Astrocyte of the hippocampus (primary cell): ENCODE results near the gene CCDC13.

ENCODE experiments used
- DNase-seq: peaks from one replicate; pipeline ENCODE4 v3.0.0; 2011; ENCODE audit warnings: low read depth, low spot score

The CCDC13 gene

DNA sequence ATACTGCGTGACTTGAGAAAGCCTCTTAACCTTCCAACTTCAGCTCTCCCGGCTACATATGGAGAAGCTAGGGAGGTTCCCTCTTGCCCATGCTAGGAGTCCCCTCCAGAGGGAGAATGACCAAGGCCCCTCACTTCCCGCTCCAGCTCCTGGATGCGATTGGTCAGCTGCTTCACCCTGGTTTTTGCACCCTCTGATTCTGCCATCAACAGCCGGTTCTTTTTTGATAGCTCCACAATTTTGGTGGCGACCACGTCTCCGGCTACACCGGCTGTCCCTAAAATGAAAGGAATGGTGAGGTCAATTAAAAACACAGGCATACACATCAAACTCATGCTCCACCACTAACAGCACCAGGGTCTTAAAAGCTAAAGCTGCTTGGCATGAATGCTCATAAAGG is 20.6 kb downstream of the CCDC13 start:
- no peak for DNase-seq

GRCh38 chr3:42751609-42752008 is 21.4 kb downstream of the CCDC13 start:
- no peak for DNase-seq

DNA sequence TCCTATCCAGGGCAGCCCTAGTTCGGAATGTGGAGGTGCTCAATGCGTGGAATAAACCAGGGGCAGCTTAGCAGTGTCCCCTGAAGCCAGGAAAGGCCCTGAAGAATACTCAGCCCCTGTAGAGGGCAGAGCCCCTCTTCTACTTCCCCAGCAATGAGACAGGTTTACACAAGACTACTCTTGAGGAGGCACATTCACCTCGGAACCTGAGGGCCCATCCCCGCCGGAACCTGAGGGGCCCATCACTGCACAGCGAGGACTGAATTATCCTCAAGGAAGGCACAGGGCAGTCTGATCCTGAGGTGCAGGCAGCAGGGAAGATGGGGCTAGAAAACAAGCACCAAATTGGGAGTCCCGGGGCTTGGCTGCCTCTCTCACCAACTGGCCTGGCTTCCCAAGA is 22.2 kb downstream of the CCDC13 start:
- no peak for DNase-seq

GRCh38 chr3:42749753-42750231 is 23.3 kb downstream of the CCDC13 start:
- peak; percentile 32 for DNase-seq

DNA sequence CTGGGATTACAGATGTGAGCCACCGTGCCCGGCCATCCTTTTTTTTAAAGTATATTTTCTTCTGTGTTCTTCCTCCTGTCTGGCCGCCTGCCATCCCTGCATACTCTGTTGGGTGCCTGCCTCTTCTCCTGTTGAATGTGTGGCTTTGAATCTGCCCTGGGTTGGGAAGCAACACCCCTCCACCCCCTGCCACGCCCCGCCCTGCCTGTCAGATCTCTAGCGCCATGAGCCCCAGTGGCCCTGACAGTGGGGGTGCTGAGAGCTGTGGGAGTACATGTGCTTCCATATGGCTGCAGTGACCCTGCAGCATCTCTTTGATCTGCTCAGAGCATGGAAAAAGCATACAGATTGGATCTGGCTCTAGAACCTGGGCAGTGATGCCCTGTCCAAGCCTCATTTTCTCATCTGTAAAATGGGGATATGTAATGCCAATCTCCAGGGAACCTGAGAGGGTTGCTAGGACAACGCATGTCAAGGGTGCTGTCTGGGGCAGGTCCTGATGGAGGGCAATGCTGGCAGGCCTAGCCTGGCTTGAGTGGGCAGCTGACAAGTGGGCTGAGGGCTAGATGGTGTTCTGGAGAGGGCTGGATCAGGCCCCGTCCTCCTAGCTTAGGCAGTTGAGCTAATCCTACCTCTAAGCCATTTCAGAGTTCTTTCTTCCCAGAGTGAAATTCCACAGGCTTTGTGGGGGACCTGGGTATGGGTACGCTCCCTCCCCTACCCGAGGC is 23.9 kb downstream of the CCDC13 start:
- DNase-seq: no peak

DNA sequence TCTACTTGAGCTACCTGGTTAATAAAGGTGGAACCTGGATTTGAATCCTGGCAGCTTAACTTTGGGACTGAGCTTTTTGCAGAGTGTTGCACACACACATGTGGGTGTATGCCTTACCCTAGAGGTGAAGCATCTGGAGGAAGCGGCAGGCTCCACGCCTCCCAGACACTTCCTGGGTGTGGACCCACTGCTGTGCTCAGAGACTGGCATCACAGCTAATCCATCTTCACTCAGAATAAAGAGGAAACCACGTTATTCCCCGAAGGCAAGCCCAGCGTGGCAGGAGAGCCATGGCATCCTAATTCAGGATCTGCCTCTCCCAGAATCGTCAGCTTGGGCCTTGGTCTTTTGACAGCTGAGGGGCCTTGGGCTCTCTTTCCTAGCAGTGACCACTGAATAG is 25.5 kb downstream of the CCDC13 start:
- no peak for DNase-seq

GRCh38 chr3:42746455-42747450 is 26.3 kb downstream of the CCDC13 start:
- DNase-seq: peak; percentile 83

DNA sequence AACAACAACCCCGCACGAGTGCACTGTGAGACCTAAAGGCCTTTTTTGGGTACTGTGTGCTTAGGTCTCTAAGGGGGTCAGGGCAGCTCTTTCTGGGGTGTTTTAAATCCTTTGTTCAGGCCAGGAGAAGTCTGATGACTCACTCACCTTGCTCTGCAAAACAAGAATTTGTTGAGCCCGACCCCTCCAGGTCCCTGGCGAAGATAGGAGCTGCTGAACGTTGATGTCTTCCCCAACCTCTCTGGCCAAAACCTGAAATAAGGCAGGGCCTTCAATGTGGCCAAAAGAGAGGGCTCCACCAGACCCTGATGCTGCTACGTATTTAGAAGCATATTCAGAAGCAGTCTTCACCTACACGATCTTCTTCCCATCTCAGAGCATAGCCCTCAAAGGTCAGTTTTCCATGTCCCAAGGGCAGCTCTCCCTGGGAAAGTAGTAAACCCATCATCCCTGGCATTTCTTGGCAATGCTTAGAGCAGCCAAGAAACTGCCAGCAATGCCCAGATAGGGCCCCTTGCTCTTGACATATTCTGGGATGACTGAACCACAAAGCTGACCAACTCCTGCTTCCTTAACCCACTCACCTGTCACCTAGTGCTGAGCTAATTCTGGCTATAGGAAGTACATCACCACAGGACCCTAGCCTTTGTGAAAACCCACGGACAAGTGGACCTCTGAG is 27.1 kb downstream of the CCDC13 start:
- DNase-seq: peak; percentile 42

DNA sequence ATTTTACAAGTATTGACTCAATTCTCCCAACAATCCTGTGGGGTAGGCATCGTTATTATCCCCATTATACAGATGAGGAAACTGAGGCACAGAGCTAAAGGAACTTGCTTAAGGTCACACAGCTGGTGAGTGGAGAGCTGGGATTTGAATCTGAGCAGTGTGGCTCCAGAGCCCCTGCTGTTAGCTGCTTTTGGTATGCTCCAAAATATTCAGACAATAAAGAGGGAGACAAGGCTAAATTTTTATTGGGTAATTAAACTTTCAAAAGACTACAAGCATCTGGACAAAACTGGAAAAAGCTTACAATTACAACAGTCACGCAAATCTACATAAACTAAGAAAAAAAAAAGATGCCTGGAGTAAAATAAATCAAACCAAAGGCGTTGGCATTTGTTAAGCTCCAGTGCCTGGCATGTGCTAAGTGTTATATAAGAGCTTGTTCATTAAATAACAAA is 27.7 kb downstream of the CCDC13 start:
- DNase-seq: no peak

GRCh38 chr3:42743204-42743995 is 29.7 kb downstream of the CCDC13 start:
- no peak for DNase-seq

DNA sequence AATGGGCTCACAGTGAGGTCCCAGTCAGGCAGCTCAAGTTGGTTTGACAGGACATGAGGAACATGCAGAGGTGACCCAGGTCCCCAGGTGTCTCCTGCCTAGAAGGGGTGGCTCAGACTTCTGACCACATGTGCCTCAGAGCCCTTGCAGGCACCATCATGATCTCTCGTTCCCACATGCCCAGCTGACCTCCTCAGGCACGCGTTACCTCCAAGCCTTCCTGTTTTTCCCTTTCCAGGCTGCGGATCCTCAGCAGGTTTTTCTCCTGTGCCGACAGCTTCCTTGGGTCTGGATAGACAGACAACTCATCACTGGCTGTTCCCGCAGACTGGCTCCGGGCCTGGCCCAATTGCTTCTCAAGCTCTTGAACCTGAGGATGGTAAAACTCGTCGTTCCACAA is 30.4 kb downstream of the CCDC13 start:
- DNase-seq: no peak

GRCh38 chr3:42742259-42742658 is 30.8 kb downstream of the CCDC13 start:
- no peak for DNase-seq

GRCh38 chr3:42741796-42742195 is 31.3 kb downstream of the CCDC13 start:
- no peak for DNase-seq

GRCh38 chr3:42739401-42740158 is 33.5 kb downstream of the CCDC13 start:
- DNase-seq: no peak

GRCh38 chr3:42736531-42736930 is 36.5 kb downstream of the CCDC13 start:
- no peak for DNase-seq

- DNase-seq: no peak
Measured at GRCh38 chr3:42736081-42736480, 37.0 kb downstream of the CCDC13 start.

GRCh38 chr3:42735615-42736014 is 37.4 kb downstream of the CCDC13 start:
- no peak for DNase-seq

DNA sequence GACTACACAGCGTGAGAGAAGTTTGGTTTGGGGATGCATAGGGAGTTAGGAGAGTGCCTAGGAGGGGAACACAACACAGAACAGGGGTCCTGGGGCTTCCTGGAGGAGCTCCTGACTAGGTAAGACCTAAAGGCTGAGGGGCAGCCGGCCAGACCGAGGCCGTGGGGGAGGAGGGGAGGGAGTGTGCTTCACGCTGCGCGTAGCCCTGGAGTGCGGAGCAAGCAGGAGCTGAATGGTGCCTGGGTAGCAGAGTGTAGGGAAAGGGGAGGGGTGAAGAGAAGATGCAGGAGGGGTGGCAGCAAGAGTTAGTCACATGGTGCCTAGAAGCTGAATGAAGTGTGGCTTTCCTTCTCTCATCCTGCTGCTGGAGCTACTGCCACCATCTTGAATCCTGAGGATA is 38.0 kb downstream of the CCDC13 start:
- no peak for DNase-seq

DNA sequence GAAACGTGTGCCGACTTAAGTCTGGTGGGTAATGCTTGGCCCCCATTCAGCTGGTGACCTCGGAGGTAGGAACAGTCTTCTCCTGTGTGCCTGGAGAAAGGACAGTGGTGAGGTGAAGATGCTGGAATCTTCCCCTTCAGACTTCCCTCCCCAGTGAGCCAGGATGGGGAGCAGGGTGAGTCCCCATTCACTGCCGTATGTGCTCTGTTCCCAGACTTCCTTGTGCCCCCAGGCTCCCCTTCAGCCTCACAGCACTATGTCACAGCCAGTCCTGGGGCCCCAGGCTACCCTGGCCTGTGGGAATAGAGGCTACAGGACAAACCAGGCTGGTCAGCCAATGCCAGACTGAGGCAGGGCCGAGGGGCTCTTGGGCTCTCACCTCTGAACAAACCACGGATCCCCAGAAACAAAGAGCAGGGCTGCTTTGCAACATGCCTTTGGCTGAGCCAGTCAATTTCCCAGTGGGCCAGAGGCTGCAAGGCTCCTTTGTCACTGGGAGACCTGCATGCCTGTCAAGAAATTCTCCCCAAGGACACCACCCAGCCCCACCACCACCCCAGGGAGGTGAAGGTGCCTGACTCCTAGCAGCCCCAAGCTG is 38.7 kb downstream of the CCDC13 start:
- DNase-seq: no peak
